Activated T-helper 1 cell treated with anti-CD3 and anti-CD28 coated beads, Interleukin-12 subunit alpha, Interleukin-12 subunit beta, Interleukin-2, Interleukin-4 antibody, amounts not matched to agents 30 ng/mL and 10 ng/mL and 1 ng/mL, durations not matched to agents 14 hours and 24 hours and 36 hours (primary cell): ENCODE data around the gene FRRS1L. TPM values are rescaled to one million over a fixed set of nuclear protein-coding genes. Genes with fewer than 3 reads are reported as not detected.
"Not testable (repeated sequence)": the region's sequence is repeated elsewhere in the genome, so short reads cannot be mapped to it uniquely, and the experiment has no call there.

Source experiments
- DNase-seq: peaks from one replicate; pipeline ENCODE4 v3.0.0; 2021; ENCODE audit warnings: low spot score
- H3K27ac Mint-ChIP-seq: one replicate; pipeline ENCODE4 v1.8.0; 2021; ENCODE audit warnings: mild to moderate bottlenecking, mixed read lengths
- H3K27me3 Mint-ChIP-seq: one replicate; pipeline ENCODE4 v1.8.0; 2022; ENCODE audit warnings: mild to moderate bottlenecking, moderate library complexity, mixed read lengths; ENCODE audit not compliant: insufficient read depth
- H3K36me3 Mint-ChIP-seq: one replicate; pipeline ENCODE4 v1.8.0; 2021; ENCODE audit warnings: low read depth, mixed read lengths
- H3K4me1 Mint-ChIP-seq: one replicate; pipeline ENCODE4 v1.8.0; 2021; ENCODE audit warnings: low read depth, mixed read lengths
- H3K4me3 Mint-ChIP-seq: one replicate; pipeline ENCODE4 v1.8.0; 2021; ENCODE audit warnings: mild to moderate bottlenecking, moderate library complexity, mixed read lengths
- H3K9me3 Mint-ChIP-seq: one replicate; pipeline ENCODE4 v1.8.0; 2021; ENCODE audit warnings: mixed read lengths
- intact Hi-C: fragments of 100-400 bp; cut with micrococcal nuclease; formaldehyde crosslinking; loops from one replicate; pipeline ENCODE4 v1.15.1; 2024
- total RNA-seq: library from RNA; stranded (reverse); gene quantifications from 2 replicates; pipeline ENCODE4 v1.2.3, GENCODE V29; 2022

Gene FRRS1L
- total RNA-seq, 1 donor from 2014 or later = not detected

DNA sequence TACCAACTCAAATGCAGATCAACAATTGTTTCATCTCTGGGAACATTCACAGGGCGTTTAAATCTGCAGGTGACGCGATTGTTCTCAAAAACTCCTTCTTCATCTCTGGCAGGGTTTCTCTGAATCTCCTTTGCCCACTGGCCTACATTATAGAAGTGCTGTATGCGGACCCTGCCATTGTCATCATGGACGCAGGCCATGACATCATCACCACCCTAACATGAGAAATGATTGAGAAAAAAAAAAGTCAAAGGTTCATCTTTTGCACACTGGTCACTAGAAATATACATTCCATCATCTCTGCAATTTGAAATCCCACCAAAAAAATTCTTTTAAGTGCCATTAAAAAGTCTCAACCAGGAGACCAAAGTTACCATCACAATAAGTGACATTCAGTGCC, 25.7 kb downstream of the FRRS1L start:
- Mint-ChIP-seq H3K9me3 (no peaks in the 10 kb centered on the region), H3K4me1 (peaks cover 7% of the 10 kb centered on the region), H3K36me3 (no peaks in the 10 kb centered on the region), H3K27me3 (peaks cover 15% of the 10 kb centered on the region), H3K27ac (no peak overlapping the region), H3K4me3 (no peak overlapping the region)
- intact Hi-C loops = no loop called here
- no peak for DNase-seq

DNA sequence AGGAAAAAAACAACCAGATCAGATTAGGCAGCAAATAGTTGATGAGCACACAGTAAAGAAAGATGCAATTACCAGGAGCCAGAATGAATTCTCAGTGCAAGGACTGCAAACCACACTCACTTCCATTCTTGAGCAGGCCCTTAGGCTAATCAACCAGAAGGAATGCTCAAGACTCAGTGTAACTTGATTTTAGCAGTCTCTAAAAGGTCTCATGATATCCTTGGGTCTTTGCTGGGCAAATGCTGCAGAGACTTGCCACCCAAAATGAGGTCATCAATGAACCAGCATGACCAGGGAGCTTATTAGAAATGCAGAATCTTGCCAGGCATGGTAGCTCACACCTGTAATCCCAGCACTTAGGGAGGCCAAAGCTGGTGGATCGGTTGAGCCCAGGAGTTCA, 27.2 kb downstream of the FRRS1L start:
- H3K27ac Mint-ChIP-seq = no peak overlapping the region
- intact Hi-C loops = no loop called here
- H3K36me3 Mint-ChIP-seq = no peaks in the 10 kb centered on the region

DNA sequence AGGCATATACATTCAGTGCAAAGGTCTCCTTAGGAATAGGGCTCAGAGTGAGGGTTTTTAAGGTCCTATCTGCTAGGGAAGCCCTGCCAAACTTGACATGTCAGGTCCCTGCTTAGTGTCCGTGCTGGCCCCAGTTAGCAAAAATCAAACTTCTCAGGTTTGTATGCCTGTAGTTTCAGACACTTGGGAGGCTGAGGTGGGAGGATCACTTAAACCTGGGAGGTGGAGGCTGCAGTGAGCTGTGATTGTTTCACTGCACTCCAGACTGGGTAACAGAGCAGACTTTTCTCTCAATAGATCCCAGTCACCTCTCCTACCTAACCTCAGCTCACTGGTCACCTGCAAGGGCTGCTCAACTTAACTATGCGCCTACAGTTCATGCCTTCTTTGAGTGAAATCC, 28.6 kb downstream of the FRRS1L start:
- H3K9me3 Mint-ChIP-seq = no peaks in the 10 kb centered on the region

More for the DNA sequence above, 27.2 kb downstream of the FRRS1L start:
- no peak overlapping the region for H3K4me3 Mint-ChIP-seq
- DNase-seq = no peak
- H3K4me1 Mint-ChIP-seq = peaks cover 7% of the 10 kb centered on the region
- H3K27me3 Mint-ChIP-seq = peaks cover 15% of the 10 kb centered on the region
- no peaks in the 10 kb centered on the region for H3K9me3 Mint-ChIP-seq

DNA sequence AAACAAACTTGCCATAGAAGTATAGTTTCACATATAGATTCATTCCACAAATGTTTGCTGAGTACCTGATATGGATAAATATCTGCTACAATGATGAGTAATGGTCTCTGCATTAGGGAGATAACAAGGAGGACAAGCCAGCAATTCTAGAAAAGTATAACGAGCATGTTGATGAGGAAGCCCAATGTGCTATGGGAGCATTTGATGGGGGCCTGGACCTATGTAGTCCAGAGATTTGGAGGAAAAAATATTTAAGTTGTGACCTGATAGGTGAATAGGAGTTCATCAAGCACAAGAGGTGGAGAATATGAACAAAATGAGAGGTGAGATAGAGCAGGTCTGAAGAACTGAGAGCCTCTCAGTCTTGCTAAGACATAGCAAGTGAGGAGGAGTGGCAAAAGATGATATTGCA, 32.9 kb downstream of the FRRS1L start:
- intact Hi-C loops = no loop called here
- H3K4me3 Mint-ChIP-seq = no peak overlapping the region
- H3K36me3 Mint-ChIP-seq = no peaks in the 10 kb centered on the region
- no peaks in the 10 kb centered on the region for H3K4me1 Mint-ChIP-seq
- peaks cover 18% of the 10 kb centered on the region for H3K27me3 Mint-ChIP-seq
- H3K27ac Mint-ChIP-seq = no peak overlapping the region
- DNase-seq = no peak
- H3K9me3 Mint-ChIP-seq = no peaks in the 10 kb centered on the region

More for the DNA sequence above, 28.6 kb downstream of the FRRS1L start:
- DNase-seq = no peak
- H3K27me3 Mint-ChIP-seq = peaks cover 17% of the 10 kb centered on the region
- H3K27ac Mint-ChIP-seq = no peak overlapping the region
- intact Hi-C loops = no loop called here
- H3K4me1 Mint-ChIP-seq = no peaks in the 10 kb centered on the region
- H3K36me3 Mint-ChIP-seq = no peaks in the 10 kb centered on the region
- H3K4me3 Mint-ChIP-seq = no peak overlapping the region

DNA sequence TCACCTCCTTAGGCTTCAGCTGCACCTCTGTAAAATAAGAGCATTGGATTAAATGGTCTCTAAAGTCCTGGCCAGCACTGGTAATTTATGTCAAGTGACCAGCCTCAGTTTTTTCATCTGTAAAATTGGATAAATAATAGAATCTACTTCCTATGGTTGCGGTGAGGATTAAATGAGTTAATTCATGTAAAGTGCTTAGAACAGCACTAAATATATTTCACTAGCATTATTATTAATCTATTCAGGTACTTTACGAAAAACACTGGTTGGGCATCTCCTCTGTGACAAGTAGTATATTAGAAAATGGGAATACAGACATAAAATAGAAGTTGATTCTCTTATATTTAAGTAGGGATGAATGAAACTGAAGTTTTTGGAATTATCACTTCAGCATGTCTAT, 33.5 kb downstream of the FRRS1L start:
- Mint-ChIP-seq H3K4me1 (no peaks in the 10 kb centered on the region), H3K27me3 (peaks cover 18% of the 10 kb centered on the region), H3K27ac (no peak overlapping the region), H3K9me3 (no peaks in the 10 kb centered on the region), H3K36me3 (no peaks in the 10 kb centered on the region), H3K4me3 (no peak overlapping the region)
- intact Hi-C loops = no loop called here
- DNase-seq = no peak

DNA sequence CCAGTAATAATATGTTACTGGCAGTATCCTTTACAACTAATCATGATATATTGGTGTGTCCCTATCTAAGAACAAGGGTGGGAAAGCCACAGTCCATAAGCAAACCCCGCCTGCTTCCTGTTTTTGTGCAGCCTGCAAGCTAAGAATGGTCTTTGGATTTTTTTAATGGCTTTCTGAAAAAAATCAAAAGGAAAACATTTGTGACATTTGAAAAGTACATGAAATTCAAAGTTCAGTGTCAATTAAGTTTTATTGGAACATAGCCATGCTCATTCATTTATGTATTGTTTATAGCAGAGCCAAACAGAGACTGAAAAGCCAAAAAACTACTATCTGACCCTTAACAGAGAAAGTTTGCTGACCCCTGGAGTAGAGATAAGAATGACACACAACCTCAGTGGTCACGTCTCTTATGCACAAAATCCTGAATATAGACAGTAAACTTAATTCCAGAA, 34.5 kb downstream of the FRRS1L start:
- H3K4me3 Mint-ChIP-seq = no peak overlapping the region
- no peaks in the 10 kb centered on the region for H3K4me1 Mint-ChIP-seq
- no peak for DNase-seq
- H3K27me3 Mint-ChIP-seq = peaks cover 18% of the 10 kb centered on the region
- no peaks in the 10 kb centered on the region for H3K36me3 Mint-ChIP-seq
- intact Hi-C loops = no loop called here
- no peak overlapping the region for H3K27ac Mint-ChIP-seq
- no peaks in the 10 kb centered on the region for H3K9me3 Mint-ChIP-seq

DNA sequence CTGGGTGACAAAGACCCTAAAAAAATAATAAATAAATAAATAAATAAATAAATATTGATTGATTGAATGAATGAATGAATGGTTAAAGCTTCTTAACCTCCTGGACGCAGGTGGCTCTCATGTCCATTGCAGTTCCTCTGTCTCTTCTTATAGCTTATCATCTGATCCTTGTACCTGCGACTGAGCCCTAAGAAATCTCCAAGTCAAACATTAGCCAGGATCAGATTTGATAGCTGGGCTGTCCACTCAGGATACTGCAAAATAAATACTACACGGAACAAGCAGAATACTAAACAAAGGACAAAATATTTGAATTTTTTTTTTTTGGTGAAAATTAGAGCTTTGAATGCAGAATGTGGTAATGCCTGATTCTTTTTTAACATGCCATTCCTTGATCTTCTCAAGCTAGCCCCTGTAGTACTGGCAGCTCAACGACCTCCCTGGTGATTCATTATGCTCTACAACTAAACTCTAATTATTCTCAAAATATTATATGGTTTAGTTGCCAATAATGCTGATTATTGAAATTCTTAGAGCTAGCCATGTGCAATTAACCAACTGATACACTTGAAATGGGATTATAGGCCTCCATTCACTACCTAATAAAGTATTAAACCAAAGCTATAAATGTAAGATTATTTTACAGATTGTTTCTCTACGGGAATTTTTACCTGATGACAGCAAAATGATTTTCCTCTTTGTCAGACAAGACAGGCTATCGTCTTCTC, 37.4 kb downstream of the FRRS1L start:
- Mint-ChIP-seq H3K27me3 (peaks cover 12% of the 10 kb centered on the region), H3K4me1 (no peaks in the 10 kb centered on the region), H3K4me3 (no peak overlapping the region), H3K27ac (no peak overlapping the region), H3K36me3 (no peaks in the 10 kb centered on the region), H3K9me3 (no peaks in the 10 kb centered on the region)
- DNase-seq = no peak
- intact Hi-C loops = no loop called here

DNA sequence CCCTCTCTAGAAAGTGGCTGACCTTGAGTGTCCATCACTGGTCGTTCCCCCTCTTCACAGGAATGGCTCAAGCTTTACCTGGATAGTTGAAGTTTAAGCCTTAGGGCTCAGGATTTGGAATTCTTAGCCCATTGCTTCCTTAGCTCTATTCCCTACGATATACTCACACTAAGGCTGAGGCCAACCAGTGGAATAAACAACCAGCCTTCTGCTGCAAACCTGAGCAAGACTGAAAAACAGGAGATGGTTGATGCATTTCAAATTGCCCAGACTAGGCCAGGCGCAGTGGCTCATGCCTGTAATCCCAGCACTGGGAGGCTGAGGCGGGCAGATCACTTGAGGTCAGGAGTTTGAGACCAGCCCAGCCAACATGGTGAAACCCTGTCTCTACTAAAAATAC, 40.4 kb downstream of the FRRS1L start:
- H3K9me3 Mint-ChIP-seq, H3K4me3 Mint-ChIP-seq, DNase-seq, intact Hi-C loops, H3K4me1 Mint-ChIP-seq, H3K36me3 Mint-ChIP-seq, H3K27ac Mint-ChIP-seq: not testable (repeated sequence)
- peaks cover 10% of the 10 kb centered on the region for H3K27me3 Mint-ChIP-seq

DNA sequence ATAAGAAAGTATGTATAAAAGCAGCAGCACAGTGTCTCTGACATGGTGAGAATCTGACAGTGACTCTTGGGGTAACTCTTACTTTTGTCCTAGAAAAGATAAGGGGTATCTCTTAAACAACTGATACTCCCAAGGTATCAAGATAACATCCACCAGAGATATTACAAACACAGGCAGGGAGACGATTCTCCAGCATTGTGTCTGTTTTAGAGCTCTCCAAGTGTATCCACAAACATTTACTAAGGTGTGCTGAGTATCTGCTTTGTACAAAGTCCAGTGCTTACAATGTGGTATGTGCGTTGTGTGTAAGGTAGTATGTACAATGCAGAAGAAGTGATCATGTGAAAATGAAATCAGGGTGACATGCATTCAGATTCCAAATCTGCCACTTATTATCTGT, 42.9 kb downstream of the FRRS1L start:
- Mint-ChIP-seq H3K27ac (no peak overlapping the region), H3K4me3 (no peak overlapping the region), H3K9me3 (no peaks in the 10 kb centered on the region), H3K4me1 (peaks cover 5% of the 10 kb centered on the region), H3K27me3 (peaks cover 7% of the 10 kb centered on the region), H3K36me3 (no peaks in the 10 kb centered on the region)
- DNase-seq = no peak
- intact Hi-C loops = no loop called here

DNA sequence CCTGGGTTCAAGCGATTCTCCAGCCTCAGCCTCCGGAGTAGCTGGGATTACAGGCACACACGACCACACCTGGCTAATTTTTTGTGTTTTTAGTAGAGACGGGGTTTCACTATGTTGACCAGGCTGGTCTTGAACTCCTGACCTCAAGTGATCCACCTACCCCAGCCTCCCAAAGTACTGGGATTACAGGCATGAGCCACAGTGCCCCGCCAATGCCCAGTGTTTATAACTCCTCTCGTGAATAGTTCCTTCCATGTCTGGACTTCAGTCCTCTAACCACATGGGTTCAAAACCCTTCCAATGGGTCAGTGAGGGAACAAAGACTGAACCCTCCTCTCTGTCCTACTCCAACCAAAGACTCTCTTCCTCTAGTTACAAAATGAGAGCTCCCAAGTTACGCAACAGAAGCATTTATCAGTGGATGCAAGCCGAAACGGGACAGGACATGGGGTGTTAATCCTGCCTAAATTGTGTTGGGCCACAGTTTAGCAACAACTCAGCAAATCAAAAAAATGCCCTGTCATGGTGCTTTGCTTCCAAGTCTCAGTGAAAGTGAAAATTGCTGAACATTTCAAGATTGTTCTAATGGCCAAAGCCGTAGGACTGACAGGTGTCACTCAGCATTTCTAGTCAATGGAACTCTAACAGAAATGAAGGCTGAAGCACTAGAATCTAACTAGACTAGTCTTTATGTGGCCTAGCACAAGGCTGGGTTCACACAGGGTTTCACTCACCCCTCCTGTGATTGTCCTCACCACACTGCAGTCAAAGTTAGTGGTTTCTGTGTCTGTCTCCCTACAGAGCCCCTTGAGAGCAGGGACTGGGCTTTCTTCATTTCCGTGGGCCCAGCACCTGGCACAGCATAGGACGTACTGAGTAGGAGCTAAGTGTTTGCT, 44.1 kb downstream of the FRRS1L start:
- Mint-ChIP-seq H3K9me3 (no peaks in the 10 kb centered on the region), H3K27me3 (peaks cover 7% of the 10 kb centered on the region), H3K4me3 (no peak overlapping the region), H3K27ac (no peak overlapping the region), H3K4me1 (peaks cover 14% of the 10 kb centered on the region), H3K36me3 (peaks cover 3% of the 10 kb centered on the region)
- DNase-seq = no peak
- intact Hi-C loops = no loop called here

DNA sequence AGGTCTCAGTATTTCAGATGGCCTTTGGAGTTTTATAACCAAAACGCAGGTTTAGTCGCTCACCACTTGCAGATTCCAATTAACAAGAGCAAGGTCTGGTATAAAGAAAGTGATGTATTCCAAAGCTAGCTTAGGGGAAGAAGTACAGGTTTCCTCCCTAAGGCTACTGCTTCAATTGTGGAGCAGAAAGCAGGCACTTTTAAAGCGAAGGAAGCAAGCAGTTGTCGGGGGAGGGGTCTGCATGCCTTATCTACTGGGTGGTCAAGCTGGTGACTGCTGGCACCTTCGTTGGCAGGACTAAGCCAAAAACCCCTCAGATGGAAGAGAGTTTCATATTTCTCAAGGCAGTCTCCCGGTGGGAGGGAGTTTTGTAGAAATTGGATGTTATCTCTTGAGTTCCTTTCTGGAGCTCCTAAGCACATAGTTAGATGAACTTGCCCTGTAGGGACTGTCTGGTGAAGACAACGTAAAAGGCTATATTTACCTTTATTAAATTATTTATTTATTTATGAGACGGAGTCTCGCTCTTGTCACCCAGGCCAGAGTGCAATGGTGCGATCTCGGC, 45.7 kb downstream of the FRRS1L start:
- peaks cover 2% of the 10 kb centered on the region for H3K27me3 Mint-ChIP-seq
- H3K4me3 Mint-ChIP-seq = no peak overlapping the region
- H3K36me3 Mint-ChIP-seq = peaks cover 13% of the 10 kb centered on the region
- no peak for DNase-seq
- no peaks in the 10 kb centered on the region for H3K9me3 Mint-ChIP-seq
- intact Hi-C loops = no loop called here
- H3K4me1 Mint-ChIP-seq = peaks cover 23% of the 10 kb centered on the region
- no peak overlapping the region for H3K27ac Mint-ChIP-seq

DNA sequence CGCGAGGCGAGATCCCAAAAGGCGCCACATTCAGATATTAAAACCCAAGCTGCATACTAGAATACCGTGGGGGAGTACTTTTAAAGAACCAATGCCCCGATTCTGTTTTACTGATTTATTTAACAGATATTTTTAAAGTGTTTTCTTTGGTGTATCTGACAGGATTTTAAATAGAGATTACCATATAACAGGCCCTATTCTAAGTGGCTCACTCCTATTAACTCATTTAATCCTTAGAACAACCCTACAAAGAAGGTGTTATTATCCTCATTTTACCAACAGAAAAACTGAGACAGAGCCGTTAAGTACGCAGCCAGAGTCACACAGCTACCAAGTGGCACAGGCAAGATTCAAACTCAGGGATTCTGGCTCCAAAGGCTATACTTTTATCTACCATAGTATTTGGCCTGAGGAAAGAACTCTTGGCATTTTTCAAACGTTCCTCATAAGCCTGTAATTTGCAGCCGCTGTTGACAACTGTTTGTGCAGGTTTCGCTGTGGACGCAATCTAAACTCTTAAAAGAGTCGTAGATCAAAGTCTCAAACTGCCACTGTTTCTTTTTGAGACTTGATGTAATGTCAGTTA, 46.8 kb downstream of the FRRS1L start:
- no peak for DNase-seq
- Mint-ChIP-seq H3K4me3 (peak overlapping the region; percentile 67), H3K36me3 (peaks cover 19% of the 10 kb centered on the region), H3K27me3 (no peaks in the 10 kb centered on the region), H3K4me1 (peaks cover 28% of the 10 kb centered on the region), H3K9me3 (no peaks in the 10 kb centered on the region), H3K27ac (no peak overlapping the region)
- intact Hi-C loops = loop anchor here (1.0 kb wide), 5 partner anchors 10 to 186 kb away; partner anchors contain the start of genes ABITRAM and ELP1
